ENCODE measurements around the gene PTPRU. TPM values are rescaled to one million over a fixed set of nuclear protein-coding genes. Genes with fewer than 3 reads are reported as not detected.

Gene PTPRU
- total RNA-seq, 1 experiment from 2014 or later, result 41.4 TPM

- H3K27ac Mint-ChIP-seq (ENCODE audit: unreplicated experiment), result no peak overlapping the region
- no peaks in the 10 kb centered on the region for H3K36me3 ChIP-seq (ENCODE audit: control insufficient read depth, insufficient read depth, low read length)
- CTCF ChIA-PET, result no interaction called here
- POLR2A ChIA-PET, result no interaction called here
- no peaks in the 10 kb centered on the region for H3K27me3 ChIP-seq (replicated peaks; ENCODE audit: control insufficient read depth, insufficient read depth, low read length)
- H3K9me3 Mint-ChIP-seq (ENCODE audit: unreplicated experiment), result no peaks in the 10 kb centered on the region
- no peak for DNase-seq
- H3K36me3 Mint-ChIP-seq (ENCODE audit: insufficient read depth, unreplicated experiment), result peaks cover 2% of the 10 kb centered on the region
- H3K4me3 ChIP-seq (ENCODE audit: low read depth, low read length), result no peak overlapping the region
- intact Hi-C loops (cut with micrococcal nuclease; ENCODE audit: unreplicated experiment), result no loop called here
- BruUV-seq (replicated peaks), result no TSS peak
- no peaks in the 10 kb centered on the region for H3K4me1 Mint-ChIP-seq (ENCODE audit: low read depth, unreplicated experiment)
- no peak for TF ChIP-seq CTCF (IDR thresholded peaks at IDR 0.05; ENCODE audit: insufficient read depth in 1 of 2, low read depth in 1 of 2, low read length in 1 of 2, severe bottlenecking in 1 of 2, unreplicated experiment in 1 of 2)
- no peaks in the 10 kb centered on the region for H3K9me3 ChIP-seq
- no peaks in the 10 kb centered on the region for H3K27me3 Mint-ChIP-seq (ENCODE audit: insufficient read depth, unreplicated experiment)
- H3K4me3 Mint-ChIP-seq (ENCODE audit: unreplicated experiment), result no peak overlapping the region
- no peaks in the 10 kb centered on the region for H3K4me1 ChIP-seq
Observed at GRCh38 chr1:29259802-29260441, 23.6 kb downstream of the PTPRU start.

- H3K36me3 ChIP-seq (ENCODE audit: control insufficient read depth, insufficient read depth, low read length), result no peaks in the 10 kb centered on the region
- Mint-ChIP-seq H3K9me3 (ENCODE audit: unreplicated experiment) (no peaks in the 10 kb centered on the region), H3K27me3 (ENCODE audit: insufficient read depth, unreplicated experiment) (no peaks in the 10 kb centered on the region), H3K4me3 (ENCODE audit: unreplicated experiment) (no peak overlapping the region), H3K36me3 (ENCODE audit: insufficient read depth, unreplicated experiment) (no peaks in the 10 kb centered on the region), H3K4me1 (ENCODE audit: low read depth, unreplicated experiment) (no peaks in the 10 kb centered on the region), H3K27ac (ENCODE audit: unreplicated experiment) (no peak overlapping the region)
- no peak overlapping the region for H3K4me3 ChIP-seq (ENCODE audit: low read depth, low read length)
- no peaks in the 10 kb centered on the region for H3K4me1 ChIP-seq
- TF ChIP-seq CTCF (IDR thresholded peaks at IDR 0.05; ENCODE audit: insufficient read depth in 1 of 2, low read depth in 1 of 2, low read length in 1 of 2, severe bottlenecking in 1 of 2, unreplicated experiment in 1 of 2), result no peak
- intact Hi-C loops (cut with micrococcal nuclease; ENCODE audit: unreplicated experiment), result no loop called here
- H3K27me3 ChIP-seq (replicated peaks; ENCODE audit: control insufficient read depth, insufficient read depth, low read length), result no peaks in the 10 kb centered on the region
- no peaks in the 10 kb centered on the region for H3K9me3 ChIP-seq
- CTCF ChIA-PET, result no interaction called here
- no peak for DNase-seq
- no TSS peak for BruUV-seq (replicated peaks)
- POLR2A ChIA-PET, result no interaction called here
Observed at GRCh38 chr1:29260531-29260930, 24.2 kb downstream of the PTPRU start.

GRCh38 chr1:29264773-29265389 lies 28.6 kb downstream of the PTPRU start:
- H3K27ac Mint-ChIP-seq (ENCODE audit: unreplicated experiment), result no peak overlapping the region
- TF ChIP-seq CTCF (IDR thresholded peaks at IDR 0.05; ENCODE audit: insufficient read depth in 1 of 2, low read depth in 1 of 2, low read length in 1 of 2, severe bottlenecking in 1 of 2, unreplicated experiment in 1 of 2), result no peak
- BruUV-seq (replicated peaks), result no TSS peak
- POLR2A ChIA-PET, result no interaction called here
- H3K4me1 ChIP-seq, result no peaks in the 10 kb centered on the region
- CTCF ChIA-PET, result no interaction called here
- no peak overlapping the region for H3K4me3 Mint-ChIP-seq (ENCODE audit: unreplicated experiment)
- no peaks in the 10 kb centered on the region for H3K27me3 Mint-ChIP-seq (ENCODE audit: insufficient read depth, unreplicated experiment)
- H3K27me3 ChIP-seq (replicated peaks; ENCODE audit: control insufficient read depth, insufficient read depth, low read length), result no peaks in the 10 kb centered on the region
- H3K9me3 ChIP-seq, result no peaks in the 10 kb centered on the region
- H3K36me3 ChIP-seq (ENCODE audit: control insufficient read depth, insufficient read depth, low read length), result no peaks in the 10 kb centered on the region
- H3K9me3 Mint-ChIP-seq (ENCODE audit: unreplicated experiment), result no peaks in the 10 kb centered on the region
- no peaks in the 10 kb centered on the region for H3K36me3 Mint-ChIP-seq (ENCODE audit: insufficient read depth, unreplicated experiment)
- H3K4me3 ChIP-seq (ENCODE audit: low read depth, low read length), result no peak overlapping the region
- DNase-seq, result no peak
- H3K4me1 Mint-ChIP-seq (ENCODE audit: low read depth, unreplicated experiment), result peaks cover 15% of the 10 kb centered on the region
- intact Hi-C loops (cut with micrococcal nuclease; ENCODE audit: unreplicated experiment), result no loop called here
